Measurements from ENCODE around the gene LCOR. TPM values are rescaled to one million over a fixed set of nuclear protein-coding genes. Genes with fewer than 3 reads are reported as not detected.
A peak's percentile ranks its signal among the peaks of the same experiment; 100 is the strongest.
"Not testable (repeated sequence)": the region's sequence is repeated elsewhere in the genome, so short reads cannot be mapped to it uniquely, and the experiment has no call there.

LCOR gene
- total RNA-seq, 2 experiments from 2014 or later, result 31.1 to 32.0 TPM

- H3K4me1 Mint-ChIP-seq, result peaks cover 14% of the 10 kb centered on the region
- H3K36me3 Mint-ChIP-seq (ENCODE audit: low read depth); H3K9me3 Mint-ChIP-seq; H3K27me3 Mint-ChIP-seq; H3K27ac Mint-ChIP-seq; POLR2A ChIA-PET; H3K4me3 Mint-ChIP-seq; DNase-seq: not testable (repeated sequence)
- CTCF ChIA-PET, result interaction anchor here (1.5 kb wide), 1 partner anchor 177 kb away, joined by 4 read pairs; no protein-coding TSS in a partner anchor
Measured at GRCh38 chr10:97033841-97034240, 201.7 kb downstream of the LCOR start.

- Mint-ChIP-seq H3K36me3 (ENCODE audit: low read depth) (no peaks in the 10 kb centered on the region), H3K4me3 (no peak overlapping the region), H3K9me3 (no peaks in the 10 kb centered on the region), H3K27ac (no peak overlapping the region), H3K4me1 (peaks cover 14% of the 10 kb centered on the region), H3K27me3 (no peaks in the 10 kb centered on the region)
- POLR2A ChIA-PET, result no interaction called here
- DNase-seq, result no peak
- CTCF ChIA-PET, result no interaction called here
Measured at GRCh38 chr10:97034301-97034700, 202.2 kb downstream of the LCOR start.

GRCh38 chr10:97034958-97035769, 203.1 kb downstream of the LCOR start:
- POLR2A ChIA-PET, result no interaction called here

GRCh38 chr10:97037365-97038361, 205.6 kb downstream of the LCOR start:
- H3K36me3 Mint-ChIP-seq (ENCODE audit: low read depth), result no peaks in the 10 kb centered on the region
- H3K9me3 Mint-ChIP-seq, result no peaks in the 10 kb centered on the region
- POLR2A ChIA-PET, result no interaction called here
- H3K27me3 Mint-ChIP-seq, result no peaks in the 10 kb centered on the region
- peak overlapping the region; percentile 32 for H3K27ac Mint-ChIP-seq
- H3K4me1 Mint-ChIP-seq, result peaks cover 14% of the 10 kb centered on the region
- CTCF ChIA-PET, result interaction anchor here (0.8 to 2.1 kb wide), 19 partner anchors 8 to 662 kb away, joined by 3 to 15 read pairs (median 5); no protein-coding TSS in a partner anchor
- DNase-seq, result peak; percentile 72
- peak overlapping the region; percentile 33 for H3K4me3 Mint-ChIP-seq

More at GRCh38 chr10:97034958-97035769, 203.1 kb downstream of the LCOR start:
- CTCF ChIA-PET, result interaction anchor here (1.2 to 1.8 kb wide), 3 partner anchors 10 to 23 kb away, joined by 4 to 7 read pairs (median 5); no protein-coding TSS in a partner anchor
- H3K4me3 Mint-ChIP-seq, result no peak overlapping the region
- DNase-seq, result no peak
- no peaks in the 10 kb centered on the region for H3K27me3 Mint-ChIP-seq
- no peaks in the 10 kb centered on the region for H3K36me3 Mint-ChIP-seq (ENCODE audit: low read depth)
- no peaks in the 10 kb centered on the region for H3K9me3 Mint-ChIP-seq
- H3K4me1 Mint-ChIP-seq, result peaks cover 14% of the 10 kb centered on the region
- H3K27ac Mint-ChIP-seq, result no peak overlapping the region

GRCh38 chr10:97038688-97039087, 206.6 kb downstream of the LCOR start:
- Mint-ChIP-seq H3K4me3 (no peak overlapping the region), H3K4me1 (peaks cover 14% of the 10 kb centered on the region), H3K36me3 (ENCODE audit: low read depth) (no peaks in the 10 kb centered on the region), H3K27me3 (no peaks in the 10 kb centered on the region), H3K27ac (no peak overlapping the region), H3K9me3 (no peaks in the 10 kb centered on the region)
- ChIA-PET CTCF (interaction anchor here (1.2 to 2.1 kb wide), 3 partner anchors 13 to 172 kb away, joined by 3 to 6 read pairs (median 3); no protein-coding TSS in a partner anchor), POLR2A (no interaction called here)
- DNase-seq, result no peak

- Mint-ChIP-seq H3K27ac (no peak overlapping the region), H3K27me3 (no peaks in the 10 kb centered on the region), H3K4me3 (no peak overlapping the region), H3K4me1 (peaks cover 14% of the 10 kb centered on the region), H3K9me3 (no peaks in the 10 kb centered on the region), H3K36me3 (ENCODE audit: low read depth) (no peaks in the 10 kb centered on the region)
- POLR2A ChIA-PET, result no interaction called here
- no peak for DNase-seq
- CTCF ChIA-PET, result interaction anchor here (0.9 to 2.1 kb wide), 3 partner anchors 14 to 171 kb away, joined by 3 to 6 read pairs (median 3); no protein-coding TSS in a partner anchor
Measured at GRCh38 chr10:97039538-97040247, 207.6 kb downstream of the LCOR start.

GRCh38 chr10:97040248-97040584, 208.1 kb downstream of the LCOR start:
- ChIA-PET CTCF (no interaction called here), POLR2A (no interaction called here)
- Mint-ChIP-seq H3K4me3 (no peak overlapping the region), H3K9me3 (no peaks in the 10 kb centered on the region), H3K27me3 (no peaks in the 10 kb centered on the region), H3K36me3 (ENCODE audit: low read depth) (no peaks in the 10 kb centered on the region), H3K27ac (no peak overlapping the region), H3K4me1 (peaks cover 14% of the 10 kb centered on the region)
- no peak for DNase-seq

- CTCF ChIA-PET, result no interaction called here
- DNase-seq, result no peak
Measured at GRCh38 chr10:97040706-97041105, 208.6 kb downstream of the LCOR start.

GRCh38 chr10:97042081-97042480, 210.0 kb downstream of the LCOR start:
- Mint-ChIP-seq H3K27me3 (no peaks in the 10 kb centered on the region), H3K36me3 (ENCODE audit: low read depth) (no peaks in the 10 kb centered on the region), H3K27ac (no peak overlapping the region), H3K4me3 (no peak overlapping the region), H3K4me1 (peaks cover 14% of the 10 kb centered on the region), H3K9me3 (no peaks in the 10 kb centered on the region)
- CTCF ChIA-PET, result no interaction called here
- DNase-seq, result no peak
- POLR2A ChIA-PET, result no interaction called here

More at GRCh38 chr10:97040706-97041105, 208.6 kb downstream of the LCOR start:
- H3K27me3 Mint-ChIP-seq, result no peaks in the 10 kb centered on the region
- POLR2A ChIA-PET, result no interaction called here
- H3K4me3 Mint-ChIP-seq, result no peak overlapping the region
- H3K36me3 Mint-ChIP-seq (ENCODE audit: low read depth), result no peaks in the 10 kb centered on the region
- peaks cover 14% of the 10 kb centered on the region for H3K4me1 Mint-ChIP-seq
- H3K9me3 Mint-ChIP-seq, result no peaks in the 10 kb centered on the region
- no peak overlapping the region for H3K27ac Mint-ChIP-seq

GRCh38 chr10:97042716-97043562, 210.8 kb downstream of the LCOR start:
- Mint-ChIP-seq H3K4me3 (no peak overlapping the region), H3K27ac (no peak overlapping the region), H3K4me1 (peaks cover 6% of the 10 kb centered on the region), H3K27me3 (no peaks in the 10 kb centered on the region), H3K36me3 (ENCODE audit: low read depth) (no peaks in the 10 kb centered on the region), H3K9me3 (no peaks in the 10 kb centered on the region)
- DNase-seq, result no peak
- CTCF ChIA-PET, result no interaction called here
- POLR2A ChIA-PET, result no interaction called here

- Mint-ChIP-seq H3K9me3 (no peaks in the 10 kb centered on the region), H3K4me1 (peaks cover 2% of the 10 kb centered on the region), H3K27ac (no peak overlapping the region), H3K27me3 (no peaks in the 10 kb centered on the region), H3K36me3 (ENCODE audit: low read depth) (no peaks in the 10 kb centered on the region), H3K4me3 (no peak overlapping the region)
- ChIA-PET POLR2A (no interaction called here), CTCF (no interaction called here)
- no peak for DNase-seq
Measured at GRCh38 chr10:97043563-97043855, 211.4 kb downstream of the LCOR start.

All from activated CD4-positive, alpha-beta T cell treated with anti-CD3 and anti-CD28 coated beads, Interleukin-2, amount 10 ng/mL, durations not matched to agents 7 days and 5 days (primary cell).